ENCODE data around the gene DIAPH3. TPM values are rescaled to one million over a fixed set of nuclear protein-coding genes. Genes with fewer than 3 reads are reported as not detected.

DIAPH3 gene
- total RNA-seq, 2 donors from 2014 or later, result 7.1 to 8.0 TPM

DNA sequence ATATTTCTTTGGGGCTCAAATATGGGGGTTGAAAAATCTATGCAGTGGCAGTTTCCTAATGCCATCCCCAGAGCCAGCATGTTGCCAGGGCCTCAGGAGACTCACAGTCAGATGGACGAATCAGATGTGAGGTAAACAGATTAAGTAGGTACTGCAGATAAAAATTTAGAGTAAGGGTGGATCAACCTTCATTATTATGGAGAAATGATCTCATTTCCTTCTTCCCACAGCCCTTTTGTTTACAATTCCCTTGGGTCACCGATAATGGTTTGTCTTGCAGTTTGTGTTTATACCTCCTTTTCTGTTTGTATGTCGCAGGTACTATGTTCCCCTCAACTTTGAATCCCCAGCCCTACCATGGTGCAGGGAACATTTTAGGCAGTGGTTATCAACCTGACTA lies 20.0 kb downstream of the DIAPH3 start:
- H3K27ac ChIP-seq, result no peak overlapping the region
- H3K27me3 ChIP-seq (replicated peaks; ENCODE audit: insufficient read depth), result no peaks in the 10 kb centered on the region
- no peaks in the 10 kb centered on the region for H3K9me3 ChIP-seq
- TF ChIP-seq, protein P1, sequence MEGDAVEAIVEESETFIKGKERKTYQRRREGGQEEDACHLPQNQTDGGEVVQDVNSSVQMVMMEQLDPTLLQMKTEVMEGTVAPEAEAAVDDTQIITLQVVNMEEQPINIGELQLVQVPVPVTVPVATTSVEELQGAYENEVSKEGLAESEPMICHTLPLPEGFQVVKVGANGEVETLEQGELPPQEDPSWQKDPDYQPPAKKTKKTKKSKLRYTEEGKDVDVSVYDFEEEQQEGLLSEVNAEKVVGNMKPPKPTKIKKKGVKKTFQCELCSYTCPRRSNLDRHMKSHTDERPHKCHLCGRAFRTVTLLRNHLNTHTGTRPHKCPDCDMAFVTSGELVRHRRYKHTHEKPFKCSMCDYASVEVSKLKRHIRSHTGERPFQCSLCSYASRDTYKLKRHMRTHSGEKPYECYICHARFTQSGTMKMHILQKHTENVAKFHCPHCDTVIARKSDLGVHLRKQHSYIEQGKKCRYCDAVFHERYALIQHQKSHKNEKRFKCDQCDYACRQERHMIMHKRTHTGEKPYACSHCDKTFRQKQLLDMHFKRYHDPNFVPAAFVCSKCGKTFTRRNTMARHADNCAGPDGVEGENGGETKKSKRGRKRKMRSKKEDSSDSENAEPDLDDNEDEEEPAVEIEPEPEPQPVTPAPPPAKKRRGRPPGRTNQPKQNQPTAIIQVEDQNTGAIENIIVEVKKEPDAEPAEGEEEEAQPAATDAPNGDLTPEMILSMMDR (IDR thresholded peaks at IDR 0.05), result no peak
- no peak overlapping the region for H3K4me3 ChIP-seq
- H3K36me3 ChIP-seq, result no peaks in the 10 kb centered on the region
- DNase-seq (ENCODE audit: low spot score), result no peak
- H3K4me1 ChIP-seq (ENCODE audit: control insufficient read depth in 1 of 2, low read depth in 2 of 2), result peaks cover 3 to 6% of the 10 kb centered on the region in 2 donors
- no peak for ATAC-seq (ENCODE audit: insufficient number of reproducible peaks, low FRiP score, low read depth)

DNA sequence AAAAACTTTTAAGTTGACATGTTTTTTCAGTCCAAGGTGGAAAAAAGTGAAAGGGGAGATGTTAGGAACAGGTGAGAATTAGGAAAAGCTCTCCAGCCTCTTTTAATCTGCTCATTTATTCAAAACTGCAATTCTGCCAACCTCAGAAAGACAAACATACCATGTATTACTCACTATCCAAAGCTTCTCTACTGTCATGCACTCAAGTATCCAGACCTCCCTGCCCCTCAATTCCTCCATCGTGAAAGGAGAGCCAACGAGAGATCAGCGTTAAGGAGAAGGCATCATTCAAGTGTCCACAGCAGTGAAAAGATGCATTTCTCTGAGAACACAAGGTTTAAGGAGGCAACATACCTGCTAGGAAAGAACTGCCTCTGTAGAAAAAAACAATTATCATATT lies 24.5 kb downstream of the DIAPH3 start:
- H3K27me3 ChIP-seq (replicated peaks; ENCODE audit: insufficient read depth), result no peaks in the 10 kb centered on the region
- no peak for ATAC-seq (ENCODE audit: insufficient number of reproducible peaks, low FRiP score, low read depth)
- TF ChIP-seq, protein P1 (IDR thresholded peaks at IDR 0.05), result no peak

DNA sequence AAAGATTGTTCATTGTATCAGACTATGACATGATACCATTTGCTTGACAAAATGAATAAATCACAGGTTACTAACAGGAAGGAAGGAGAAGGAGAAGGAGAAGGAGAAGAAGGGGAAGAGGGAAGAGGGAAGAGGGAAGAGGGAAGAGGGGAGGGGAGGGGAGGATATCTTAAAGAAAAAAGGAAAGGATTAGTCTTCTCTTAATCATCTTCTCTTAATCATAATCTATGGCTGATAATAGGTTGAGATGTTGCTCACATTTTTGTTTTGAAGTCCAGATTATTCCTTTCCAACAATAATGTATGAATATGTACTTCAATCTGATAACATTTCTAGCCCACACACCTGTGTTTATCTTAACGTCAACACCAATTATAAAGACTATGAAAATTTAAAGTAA lies 25.1 kb downstream of the DIAPH3 start:
- Histone ChIP-seq H3K4me1 (ENCODE audit: control insufficient read depth in 1 of 2, low read depth in 2 of 2) (peaks cover 0 to 5% of the 10 kb centered on the region in 2 donors), H3K36me3 (no peaks in the 10 kb centered on the region), H3K4me3 (no peak overlapping the region), H3K27me3 (replicated peaks; ENCODE audit: insufficient read depth) (no peaks in the 10 kb centered on the region), H3K27ac (no peak overlapping the region), H3K9me3 (no peaks in the 10 kb centered on the region)
- DNase-seq (ENCODE audit: low spot score), result no peak
- ATAC-seq (ENCODE audit: insufficient number of reproducible peaks, low FRiP score, low read depth), result no peak
- TF ChIP-seq, protein P1 (IDR thresholded peaks at IDR 0.05), result no peak

More for the DNA sequence above, 24.5 kb downstream of the DIAPH3 start:
- H3K4me1 ChIP-seq (ENCODE audit: control insufficient read depth in 1 of 2, low read depth in 2 of 2), result peaks cover 0 to 5% of the 10 kb centered on the region in 2 donors
- no peak overlapping the region for H3K4me3 ChIP-seq
- H3K36me3 ChIP-seq, result no peaks in the 10 kb centered on the region
- no peak overlapping the region for H3K27ac ChIP-seq
- no peak for DNase-seq (ENCODE audit: low spot score)
- no peaks in the 10 kb centered on the region for H3K9me3 ChIP-seq

DNA sequence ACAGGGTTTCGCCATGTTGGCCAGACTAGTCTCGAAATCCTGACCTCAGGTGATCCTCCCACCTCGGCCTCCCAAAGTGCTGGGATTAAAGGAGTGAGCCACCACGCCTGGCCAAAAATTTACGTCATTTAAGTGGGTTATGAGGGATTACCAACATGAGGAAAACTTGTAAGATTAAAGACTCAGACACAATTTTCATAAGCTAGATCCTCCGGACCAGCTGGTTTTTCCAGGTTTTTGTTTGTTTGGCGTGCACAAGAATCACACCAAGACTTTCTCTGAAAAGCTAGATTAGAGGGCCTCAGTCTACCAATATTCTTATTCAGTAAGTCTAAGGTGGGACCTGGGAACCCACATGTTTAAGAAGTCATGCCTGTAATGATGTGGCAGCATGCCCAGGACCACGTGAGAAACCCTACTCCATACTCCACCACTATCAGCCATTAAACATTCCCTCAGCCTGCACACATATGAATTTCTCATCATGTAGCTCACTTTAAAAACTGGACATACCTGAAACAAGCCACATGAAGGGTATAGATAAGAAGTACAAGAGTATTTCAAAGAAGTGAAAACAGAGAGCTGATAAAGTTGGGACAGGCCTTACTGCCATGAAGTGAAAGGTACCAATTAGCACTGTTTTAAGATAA lies 25.7 kb downstream of the DIAPH3 start:
- H3K4me3 ChIP-seq, result no peak overlapping the region
- peaks cover 0 to 5% of the 10 kb centered on the region in 2 donors for H3K4me1 ChIP-seq (ENCODE audit: control insufficient read depth in 1 of 2, low read depth in 2 of 2)
- ATAC-seq (ENCODE audit: insufficient number of reproducible peaks, low FRiP score, low read depth) (no peak), DNase-seq (ENCODE audit: low spot score) (no peak)
- no peaks in the 10 kb centered on the region for H3K9me3 ChIP-seq
- no peaks in the 10 kb centered on the region for H3K36me3 ChIP-seq
- TF ChIP-seq, protein P1 (IDR thresholded peaks at IDR 0.05), result no peak
- no peak overlapping the region for H3K27ac ChIP-seq
- H3K27me3 ChIP-seq (replicated peaks; ENCODE audit: insufficient read depth), result no peaks in the 10 kb centered on the region

DNA sequence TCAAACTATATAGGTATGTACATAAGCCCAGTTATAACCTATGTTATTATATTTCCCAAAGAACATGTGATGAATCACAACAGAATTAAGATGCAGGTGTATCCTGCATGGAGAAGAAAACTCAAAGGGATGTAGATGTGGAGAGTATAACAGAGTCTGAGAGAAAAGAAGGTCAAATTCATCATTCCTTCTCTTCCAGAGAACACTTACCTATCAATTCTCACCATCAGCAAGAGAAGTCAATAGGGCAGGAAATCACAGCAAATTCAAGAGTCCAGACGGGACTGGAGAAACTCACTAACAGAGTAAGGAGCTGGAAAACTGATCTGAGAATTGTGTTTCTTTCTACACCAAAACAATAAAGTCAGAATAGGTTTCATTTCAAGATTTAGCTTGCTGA lies 28.4 kb downstream of the DIAPH3 start:
- ATAC-seq (ENCODE audit: insufficient number of reproducible peaks, low FRiP score, low read depth) (no peak), DNase-seq (ENCODE audit: low spot score) (no peak)
- H3K9me3 ChIP-seq, result no peaks in the 10 kb centered on the region
- H3K36me3 ChIP-seq, result no peaks in the 10 kb centered on the region
- no peak overlapping the region for H3K27ac ChIP-seq
- no peaks in the 10 kb centered on the region for H3K27me3 ChIP-seq (replicated peaks; ENCODE audit: insufficient read depth)
- peaks cover 0 to 5% of the 10 kb centered on the region in 2 donors for H3K4me1 ChIP-seq (ENCODE audit: control insufficient read depth in 1 of 2, low read depth in 2 of 2)
- TF ChIP-seq, protein P1 (IDR thresholded peaks at IDR 0.05), result no peak
- no peak overlapping the region for H3K4me3 ChIP-seq

All from thoracic aorta (tissue), 2 donors.